Activated CD8-positive, alpha-beta T cell treated with anti-CD3 and anti-CD28 coated beads, Interleukin-2, amount 10 ng/mL, durations not matched to agents 7 days and 5 days (primary cell): ENCODE measurements around the gene ERFL. TPM values are rescaled to one million over a fixed set of nuclear protein-coding genes. Genes with fewer than 3 reads are reported as not detected.
"Not testable (repeated sequence)": the region's sequence is repeated elsewhere in the genome, so short reads cannot be mapped to it uniquely, and the experiment has no call there.

Experiments
- ATAC-seq: fragments of 150-1000 bp; cut with Tn5 transposase; one replicate; pipeline ENCODE4 v1.10.0; 2021; ENCODE audit warnings: moderate library complexity
- CTCF ChIA-PET: fragments of 350-600 bp; sonication (Branson Sonifier 250); formaldehyde crosslinking; loops from one replicate; lab custom pipeline; 2021; ENCODE audit warnings: antibody characterized with exemption; lab: Charles Lee
- POLR2A ChIA-PET: fragments of 350-600 bp; sonication (Branson Sonifier 250); formaldehyde crosslinking; loops from one replicate; lab custom pipeline; 2021; ENCODE audit warnings: antibody characterized with exemption; lab: Charles Lee
- DNase-seq: peaks from one replicate; pipeline ENCODE4 v3.0.0-alpha.2; 2020
- H3K27ac Mint-ChIP-seq: one replicate; pipeline ENCODE4 v1.8.0; 2021; ENCODE audit warnings: mild to moderate bottlenecking, mixed read lengths
- H3K27me3 Mint-ChIP-seq: one replicate; pipeline ENCODE4 v1.8.0; 2021; ENCODE audit warnings: low read depth, mixed read lengths
- H3K36me3 Mint-ChIP-seq: one replicate; pipeline ENCODE4 v1.8.0; 2021; ENCODE audit warnings: low read depth, mixed read lengths
- H3K4me1 Mint-ChIP-seq: one replicate; pipeline ENCODE4 v1.8.0; 2021; ENCODE audit warnings: low read depth, mixed read lengths
- H3K4me3 Mint-ChIP-seq: one replicate; pipeline ENCODE4 v1.8.0; 2021; ENCODE audit warnings: mild to moderate bottlenecking, mixed read lengths
- H3K9me3 Mint-ChIP-seq: one replicate; pipeline ENCODE4 v1.8.0; 2022; ENCODE audit warnings: mixed read lengths; ENCODE audit not compliant: insufficient read depth
- total RNA-seq, 2 experiments: library from RNA; stranded (reverse); gene quantifications; one replicate each; pipeline ENCODE4 v1.2.3, GENCODE V29; 2021

The ERFL gene
- total RNA-seq, 2 experiments from 2014 or later: 0.84 to 1.1 TPM

DNA sequence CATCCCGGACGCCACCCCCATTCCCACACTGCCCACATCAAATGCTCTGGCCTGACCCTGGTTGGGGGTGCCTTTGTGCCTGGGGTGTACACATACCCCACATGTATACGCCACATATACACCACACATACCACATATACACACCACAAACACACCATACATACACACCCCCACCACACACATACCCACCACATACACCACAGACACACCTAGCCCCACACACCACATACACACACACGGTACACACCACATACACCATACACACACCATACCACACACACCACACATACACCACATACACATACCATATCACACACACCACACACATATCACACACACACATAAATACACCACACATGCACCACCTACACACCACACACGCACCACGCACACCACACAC, 10.2 kb downstream of the ERFL start:
- DNase-seq (no peak), ATAC-seq (no peak)
- ChIA-PET CTCF (no interaction called here), POLR2A (interaction anchor here (1.6 kb wide), 1 partner anchor 27 kb away, joined by 3 read pairs; no protein-coding TSS in a partner anchor)
- Mint-ChIP-seq H3K4me1 (peaks cover 5% of the 10 kb centered on the region), H3K36me3 (no peaks in the 10 kb centered on the region), H3K4me3 (no peak overlapping the region), H3K27ac (no peak overlapping the region), H3K27me3 (peaks cover 21% of the 10 kb centered on the region), H3K9me3 (no peaks in the 10 kb centered on the region)

DNA sequence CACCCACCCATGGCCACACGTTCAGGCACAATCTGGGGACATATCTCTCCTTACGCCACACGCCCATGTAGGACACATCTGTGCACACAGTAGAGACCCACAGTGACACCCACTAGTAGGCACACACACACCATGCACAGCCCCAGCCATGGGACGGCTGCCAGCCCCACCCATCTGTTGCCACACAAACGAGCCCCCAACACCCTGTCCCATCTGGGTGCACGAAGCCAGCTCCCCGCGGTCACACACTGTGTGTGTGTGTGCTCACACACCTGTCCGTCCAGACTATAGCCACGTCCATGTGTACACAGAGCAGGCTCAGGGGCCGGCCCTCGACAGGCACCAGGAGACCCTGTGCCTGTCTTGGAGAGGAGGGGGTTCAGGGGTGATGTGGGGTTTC, 10.6 kb downstream of the ERFL start:
- ChIA-PET CTCF (no interaction called here), POLR2A (interaction anchor here (0.8 to 1.6 kb wide), 2 partner anchors 9 to 27 kb away, joined by 3 read pairs; no protein-coding TSS in a partner anchor)
- H3K27ac Mint-ChIP-seq: no peak overlapping the region

DNA sequence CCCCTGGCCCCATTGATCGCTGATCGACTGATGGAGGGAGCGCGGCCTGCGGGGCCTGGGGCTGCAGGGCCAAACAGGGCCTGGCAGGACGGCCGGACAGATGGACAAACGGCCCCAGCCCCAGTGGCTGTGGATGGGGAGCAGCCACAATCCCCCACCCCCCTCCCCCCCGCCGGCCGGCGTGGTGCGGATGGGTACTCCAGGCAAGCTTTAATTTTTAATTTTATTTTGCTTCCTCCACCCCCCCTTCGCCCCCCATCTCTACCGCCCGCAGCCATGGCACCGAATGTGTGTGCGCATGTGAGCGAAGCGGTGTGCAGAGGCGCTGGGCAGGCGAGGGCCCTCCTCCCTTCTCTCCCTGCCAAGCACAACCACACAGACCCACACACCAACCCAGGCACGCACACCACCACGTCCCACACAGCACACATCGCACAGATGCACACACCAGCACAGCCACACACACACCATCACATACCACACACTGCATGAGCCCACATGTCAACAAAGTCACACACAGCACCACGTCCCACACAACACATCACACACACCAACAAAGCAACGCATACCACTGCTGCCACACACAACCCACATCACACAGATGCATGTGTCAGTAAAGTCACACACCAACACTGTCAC, 12.4 kb downstream of the ERFL start:
- ATAC-seq: no peak
- DNase-seq: no peak
- no peak overlapping the region for H3K4me3 Mint-ChIP-seq
- peaks cover 24% of the 10 kb centered on the region for H3K27me3 Mint-ChIP-seq
- no peaks in the 10 kb centered on the region for H3K36me3 Mint-ChIP-seq
- H3K9me3 Mint-ChIP-seq: no peaks in the 10 kb centered on the region
- peaks cover 6% of the 10 kb centered on the region for H3K4me1 Mint-ChIP-seq
- no peak overlapping the region for H3K27ac Mint-ChIP-seq
- ChIA-PET CTCF (no interaction called here), POLR2A (no interaction called here)

More for the DNA sequence above, 10.6 kb downstream of the ERFL start:
- H3K36me3 Mint-ChIP-seq: no peaks in the 10 kb centered on the region
- DNase-seq (no peak), ATAC-seq (no peak)
- H3K9me3 Mint-ChIP-seq: no peaks in the 10 kb centered on the region
- peaks cover 3% of the 10 kb centered on the region for H3K4me1 Mint-ChIP-seq
- no peak overlapping the region for H3K4me3 Mint-ChIP-seq
- H3K27me3 Mint-ChIP-seq: peaks cover 21% of the 10 kb centered on the region

- POLR2A ChIA-PET: no interaction called here
- ATAC-seq (no peak), DNase-seq (no peak)
- peaks cover 6% of the 10 kb centered on the region for H3K4me1 Mint-ChIP-seq
- CTCF ChIA-PET: no interaction called here
- peaks cover 4% of the 10 kb centered on the region for H3K36me3 Mint-ChIP-seq
- no peak overlapping the region for H3K4me3 Mint-ChIP-seq
- no peaks in the 10 kb centered on the region for H3K9me3 Mint-ChIP-seq
- peaks cover 24% of the 10 kb centered on the region for H3K27me3 Mint-ChIP-seq
- no peak overlapping the region for H3K27ac Mint-ChIP-seq
Measured at GRCh38 chr19:41915021-41915775, 13.1 kb downstream of the ERFL start.

DNA sequence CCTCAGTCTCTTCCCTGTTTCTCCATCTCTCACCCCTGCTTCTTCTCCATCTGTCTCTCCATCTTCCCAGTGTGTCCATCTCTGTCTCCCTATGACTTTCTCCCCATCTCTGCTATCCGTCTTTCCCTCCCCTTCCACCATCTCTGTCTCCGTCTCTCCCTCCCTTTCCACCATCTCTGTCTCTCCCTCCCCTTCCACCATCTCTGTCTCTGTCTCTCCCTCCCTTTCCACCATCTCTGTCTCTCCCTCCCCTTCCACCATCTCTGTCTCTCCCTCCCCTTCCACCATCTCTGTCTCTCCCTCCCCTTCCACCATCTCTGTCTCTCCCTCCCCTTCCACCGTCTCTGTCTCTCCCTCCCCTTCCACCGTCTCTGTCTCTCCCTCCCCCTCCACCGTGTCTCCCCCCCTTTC, 13.8 kb downstream of the ERFL start:
- H3K27ac Mint-ChIP-seq, DNase-seq, H3K9me3 Mint-ChIP-seq, H3K36me3 Mint-ChIP-seq, H3K4me1 Mint-ChIP-seq, CTCF ChIA-PET, ATAC-seq, H3K4me3 Mint-ChIP-seq, POLR2A ChIA-PET: not testable (repeated sequence)
- H3K27me3 Mint-ChIP-seq: peaks cover 24% of the 10 kb centered on the region

- H3K36me3 Mint-ChIP-seq: peaks cover 9% of the 10 kb centered on the region
- H3K27ac Mint-ChIP-seq: no peak overlapping the region
- ChIA-PET POLR2A (no interaction called here), CTCF (no interaction called here)
- H3K9me3 Mint-ChIP-seq: no peaks in the 10 kb centered on the region
- ATAC-seq (peak; percentile 11), DNase-seq (no peak)
- H3K4me1 Mint-ChIP-seq: peaks cover 6% of the 10 kb centered on the region
- H3K27me3 Mint-ChIP-seq: peaks cover 24% of the 10 kb centered on the region
- H3K4me3 Mint-ChIP-seq: no peak overlapping the region
Measured at GRCh38 chr19:41913538-41914423, 14.5 kb downstream of the ERFL start.

DNA sequence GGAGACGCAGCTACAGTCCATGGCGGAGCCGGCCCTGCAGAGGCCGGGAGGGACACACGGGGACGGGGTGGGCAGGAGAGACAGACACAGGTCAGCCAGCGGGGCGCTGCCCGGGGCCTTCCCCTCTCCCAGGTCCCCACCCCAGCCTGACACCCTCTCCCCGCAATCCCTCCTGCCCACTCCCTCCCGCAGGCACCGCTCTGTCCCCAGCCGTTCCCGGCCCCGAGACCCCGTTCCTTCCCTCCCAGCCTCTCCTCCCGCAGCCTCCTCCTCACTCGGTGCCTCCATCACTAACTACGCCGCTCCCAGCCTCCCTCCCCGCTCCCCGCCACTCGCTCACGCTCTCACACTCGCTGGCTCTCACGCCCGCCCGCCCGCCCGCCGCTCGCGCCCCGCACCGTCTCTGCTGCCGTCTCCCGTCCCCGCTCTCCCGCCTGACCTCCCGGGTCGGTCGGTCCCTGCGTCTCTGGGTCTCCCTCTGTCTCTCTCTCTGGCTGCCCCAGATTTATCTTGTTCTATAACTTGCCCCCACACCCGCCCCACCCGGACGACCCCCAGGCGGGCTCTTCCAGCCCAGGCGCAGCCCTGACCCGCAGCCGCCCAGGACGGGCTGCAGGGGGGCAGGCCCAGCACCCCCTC, 15.2 kb downstream of the ERFL start:
- H3K9me3 Mint-ChIP-seq: no peaks in the 10 kb centered on the region
- CTCF ChIA-PET: interaction anchor here (1.7 to 3.1 kb wide), 2 partner anchors 40 to 53 kb away, joined by 3 to 13 read pairs; partner anchors contain the start of gene RPS19
- H3K4me1 Mint-ChIP-seq: peaks cover 6% of the 10 kb centered on the region
- no peak overlapping the region for H3K27ac Mint-ChIP-seq
- peaks cover 10% of the 10 kb centered on the region for H3K36me3 Mint-ChIP-seq
- POLR2A ChIA-PET: interaction anchor here (1.9 to 2.3 kb wide), 3 partner anchors 11 to 40 kb away, joined by 5 to 15 read pairs (median 8); partner anchors contain the start of gene ERFL
- DNase-seq (peak; percentile 44), ATAC-seq (peak; percentile 28)
- H3K27me3 Mint-ChIP-seq: peaks cover 24% of the 10 kb centered on the region
- no peak overlapping the region for H3K4me3 Mint-ChIP-seq

DNA sequence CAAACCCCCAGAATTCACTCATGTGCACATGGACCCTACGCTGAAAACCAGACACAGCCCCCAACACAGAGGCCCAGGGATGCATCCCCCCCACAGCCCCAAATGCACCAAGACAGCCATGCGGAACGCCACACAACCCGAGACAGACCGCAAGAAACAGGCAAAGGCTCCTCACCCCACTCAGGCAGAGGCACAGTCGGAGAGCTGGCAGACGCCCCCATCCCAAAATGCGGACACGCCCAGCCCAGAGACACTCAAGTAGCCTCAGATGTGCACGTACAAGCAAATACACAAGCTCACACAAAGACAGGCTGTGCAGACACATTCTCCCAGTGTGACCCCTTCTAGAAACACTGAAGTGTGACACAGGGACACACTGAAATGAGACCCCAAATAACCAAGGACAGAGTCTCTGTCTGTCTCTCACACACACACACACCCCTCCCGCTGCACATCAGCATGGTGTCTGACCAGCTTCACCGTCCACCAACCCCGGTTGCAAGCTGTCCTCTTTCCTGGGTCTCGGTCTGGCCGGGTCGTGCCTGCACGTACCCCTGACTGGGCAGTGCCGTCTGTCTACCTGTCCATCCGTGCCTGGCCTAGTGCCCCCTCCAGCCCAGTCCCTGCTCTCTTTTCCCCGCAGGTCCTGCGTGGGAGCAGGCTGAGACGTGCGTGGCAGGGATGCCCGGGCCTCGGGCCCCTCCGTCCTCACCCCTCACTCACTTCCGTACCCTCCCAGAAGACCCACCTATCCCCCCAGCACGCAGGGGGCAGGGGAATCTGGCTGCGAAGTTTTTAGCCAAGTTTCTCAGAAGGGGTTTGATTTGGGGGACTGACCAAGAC, 16.1 kb downstream of the ERFL start:
- no peaks in the 10 kb centered on the region for H3K9me3 Mint-ChIP-seq
- H3K27me3 Mint-ChIP-seq: peaks cover 24% of the 10 kb centered on the region
- DNase-seq (no peak), ATAC-seq (no peak)
- ChIA-PET CTCF (interaction anchor here (0.8 to 3.1 kb wide), 4 partner anchors 17 to 52 kb away, joined by 3 to 13 read pairs (median 6); partner anchors contain the start of gene RPS19), POLR2A (interaction anchor here (1.0 to 2.3 kb wide), 8 partner anchors 10 to 51 kb away, joined by 3 to 15 read pairs (median 6); partner anchors contain the start of genes ERFL, RABAC1 and RPS19)
- H3K4me1 Mint-ChIP-seq: peaks cover 6% of the 10 kb centered on the region
- peak overlapping the region; percentile 56 for H3K27ac Mint-ChIP-seq
- H3K4me3 Mint-ChIP-seq: no peak overlapping the region
- H3K36me3 Mint-ChIP-seq: peaks cover 13% of the 10 kb centered on the region

DNA sequence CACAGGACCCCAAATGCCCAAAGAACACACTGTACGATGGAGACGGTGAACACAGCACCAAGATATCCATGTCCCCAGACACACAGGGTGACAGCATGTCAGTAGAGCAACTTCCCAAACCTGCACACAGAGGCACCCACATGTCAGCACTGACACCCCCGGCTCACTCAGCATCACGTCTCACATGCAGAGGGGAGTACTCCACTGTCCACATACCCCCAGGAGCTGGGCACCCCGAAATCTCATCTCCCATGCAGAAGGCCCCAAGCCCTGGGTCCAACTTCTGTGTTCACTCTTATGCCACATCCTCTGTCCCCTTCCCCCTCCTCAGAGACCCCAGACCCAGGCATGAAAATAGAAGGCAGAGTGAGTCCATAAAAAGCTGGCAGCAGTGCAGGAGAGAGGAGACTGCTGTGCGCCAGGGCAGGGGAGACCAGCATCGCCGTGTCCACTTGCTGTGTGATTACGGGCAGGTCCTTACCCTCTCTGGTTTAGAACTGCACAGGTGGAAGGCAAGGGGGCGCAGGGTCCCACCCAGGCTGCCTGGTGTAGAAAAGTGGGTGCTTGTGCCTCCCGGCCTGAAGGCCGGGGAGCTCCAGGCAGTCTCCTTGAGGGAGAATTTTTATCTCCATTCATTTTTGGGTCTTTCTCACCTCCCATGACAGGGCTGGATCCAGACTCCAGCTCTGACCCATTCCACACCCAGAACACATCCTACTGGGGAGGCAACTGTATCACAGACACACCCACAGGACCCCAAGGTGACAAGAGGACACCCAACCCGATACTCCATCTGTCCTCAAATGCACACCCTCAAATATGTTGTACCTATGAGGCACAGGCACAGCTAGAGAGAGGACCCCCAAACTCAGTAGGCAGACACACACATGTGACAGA, 17.0 kb downstream of the ERFL start:
- H3K4me3 Mint-ChIP-seq: no peak overlapping the region

More for the DNA sequence above, 17.0 kb downstream of the ERFL start:
- ChIA-PET CTCF (interaction anchor here (0.8 to 3.1 kb wide), 4 partner anchors 16 to 51 kb away, joined by 3 to 13 read pairs (median 6); partner anchors contain the start of gene RPS19), POLR2A (interaction anchor here (1.0 to 2.3 kb wide), 8 partner anchors 9 to 51 kb away, joined by 3 to 15 read pairs (median 6); partner anchors contain the start of genes ERFL, RABAC1 and RPS19)
- DNase-seq (peak; percentile 39), ATAC-seq (peak; percentile 27)
- H3K27ac Mint-ChIP-seq: peak overlapping the region; percentile 26
- H3K4me1 Mint-ChIP-seq: peaks cover 9% of the 10 kb centered on the region
- peaks cover 17% of the 10 kb centered on the region for H3K36me3 Mint-ChIP-seq
- H3K9me3 Mint-ChIP-seq: no peaks in the 10 kb centered on the region
- peaks cover 24% of the 10 kb centered on the region for H3K27me3 Mint-ChIP-seq
